ENCODE data around the gene KRTDAP.

Gene KRTDAP

GRCh38 chr19:35490364-35490763 is at the start of gene KRTDAP:
TSS of gene KRTDAP (minus strand) at chr19:35490464. CDS start at chr19:35490442, 22 bp downstream.
- no peak for DNase-seq (ENCODE audit: low read depth in 3 of 3)

GRCh38 chr19:35539850-35540249 is 49.6 kb upstream of the KRTDAP start:
- no peak for DNase-seq (ENCODE audit: low read depth in 3 of 3)

GRCh38 chr19:35539314-35539713 is 49.0 kb upstream of the KRTDAP start:
- no peak for DNase-seq (ENCODE audit: low read depth in 3 of 3)

- no peak for DNase-seq (ENCODE audit: low read depth in 3 of 3)
Measured at GRCh38 chr19:35534803-35535480, 44.7 kb upstream of the KRTDAP start.

GRCh38 chr19:35533822-35534392 is 43.6 kb upstream of the KRTDAP start:
- DNase-seq (ENCODE audit: low read depth in 3 of 3), result peak in 1 of 3 experiments; percentile 29

- DNase-seq (ENCODE audit: low read depth in 3 of 3), result no peak
Measured at GRCh38 chr19:35533201-35533821, 43.0 kb upstream of the KRTDAP start, which contains the start of gene GAPDHS. TSS of gene GAPDHS (plus strand) at chr19:35533456. CDS start at chr19:35533528, 72 bp downstream.

GRCh38 chr19:35531291-35531690 is 41.0 kb upstream of the KRTDAP start:
- no peak for DNase-seq (ENCODE audit: low read depth in 3 of 3)

- no peak for DNase-seq (ENCODE audit: low read depth in 3 of 3)
Measured at GRCh38 chr19:35529241-35530218, 39.3 kb upstream of the KRTDAP start.

GRCh38 chr19:35528218-35529038 is 38.2 kb upstream of the KRTDAP start, which contains the start of gene SBSN:
TSS of gene SBSN (minus strand) at chr19:35528311. CDS start at chr19:35528281, 30 bp downstream.
- no peak for DNase-seq (ENCODE audit: low read depth in 3 of 3)

GRCh38 chr19:35525873-35526272 is 35.6 kb upstream of the KRTDAP start:
- no peak for DNase-seq (ENCODE audit: low read depth in 3 of 3)

- DNase-seq (ENCODE audit: low read depth in 3 of 3), result no peak
Measured at GRCh38 chr19:35524181-35524837, 34.0 kb upstream of the KRTDAP start.

GRCh38 chr19:35522745-35523327 is 32.6 kb upstream of the KRTDAP start:
- DNase-seq (ENCODE audit: low read depth in 3 of 3), result no peak

- no peak for DNase-seq (ENCODE audit: low read depth in 3 of 3)
Measured at GRCh38 chr19:35521124-35521743, 31.0 kb upstream of the KRTDAP start.

- no peak for DNase-seq (ENCODE audit: low read depth in 3 of 3)
Measured at GRCh38 chr19:35519291-35519690, 29.0 kb upstream of the KRTDAP start.

- DNase-seq (ENCODE audit: low read depth in 3 of 3), result no peak
Measured at GRCh38 chr19:35518313-35518712, 28.0 kb upstream of the KRTDAP start.

GRCh38 chr19:35517342-35517741 is 27.1 kb upstream of the KRTDAP start:
- no peak for DNase-seq (ENCODE audit: low read depth in 3 of 3)

GRCh38 chr19:35516310-35516709 is 26.0 kb upstream of the KRTDAP start:
- DNase-seq (ENCODE audit: low read depth in 3 of 3), result no peak

GRCh38 chr19:35514282-35514809 is 24.1 kb upstream of the KRTDAP start:
- DNase-seq (ENCODE audit: low read depth in 3 of 3), result no peak

GRCh38 chr19:35513628-35514281 is 23.5 kb upstream of the KRTDAP start, which contains the start of gene DMKN:
TSS of gene DMKN (minus strand) at chr19:35513649. CDS start at chr19:35513475, 174 bp downstream.
- no peak for DNase-seq (ENCODE audit: low read depth in 3 of 3)
